Measurements from ENCODE around the gene MLLT3. TPM values are rescaled to one million over a fixed set of nuclear protein-coding genes. Genes with fewer than 3 reads are reported as not detected.

MLLT3 gene
- total and polyA plus RNA-seq, 2 of the 13 experiments (the other 11 are each of a cell fraction or from before 2014, with no cell fraction given): 12.3 to 12.6 TPM

DNA sequence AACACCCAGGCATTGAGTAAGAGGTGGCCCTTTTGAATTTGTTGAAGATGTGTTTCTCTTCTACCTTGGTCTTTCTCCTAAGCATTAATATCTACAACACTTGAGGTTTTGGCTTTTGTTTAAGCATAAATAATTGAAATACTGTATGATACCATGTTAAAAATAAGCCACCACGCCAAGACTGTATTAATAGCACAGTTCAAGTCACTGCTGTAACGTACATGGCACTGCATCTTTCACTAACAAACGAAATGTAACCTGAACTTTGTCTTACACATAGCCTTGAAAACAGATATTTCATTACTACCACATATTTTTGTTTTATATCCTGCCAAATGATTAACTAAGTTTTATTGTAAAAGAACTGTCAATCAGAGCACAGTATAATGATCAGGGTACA is 112.8 kb downstream of the MLLT3 start:
- in situ Hi-C loops (cut with HindIII; ENCODE audit: extremely low pct_ligation_motif_present, low pct_unique_long_range_greater_than_20kb) (no loop called here), intact Hi-C loops (cut with micrococcal nuclease; ENCODE audit: unreplicated experiment) (no loop called here)
- Histone ChIP-seq H3K36me3 (replicated peaks in 1 of 2; ENCODE audit: control insufficient read depth in 1 of 2, insufficient read depth in 2 of 2, low read length in 2 of 2) (no peaks in the 10 kb centered on the region), H3K79me2 (ENCODE audit: insufficient read depth, low read length) (no peaks in the 10 kb centered on the region), H3K4me3 (replicated peaks in 1 of 3; ENCODE audit: insufficient read depth in 1 of 3, low read depth in 2 of 3, low read length in 3 of 3) (no peak overlapping the region), H3K4me1 (ENCODE audit: insufficient read depth, low read length) (peaks cover 9% of the 10 kb centered on the region), H4K20me1 (ENCODE audit: insufficient read depth, low read length) (no peaks in the 10 kb centered on the region), H3K4me2 (ENCODE audit: low read depth, low read length) (no peak overlapping the region), H3K27ac (ENCODE audit: extremely low read length, insufficient read depth, low read length) (no peak overlapping the region), H3K9me3 (ENCODE audit: low read length) (no peaks in the 10 kb centered on the region), H2AFZ (ENCODE audit: low read length) (no peak overlapping the region), H3K27me3 (ENCODE audit: control insufficient read depth in 1 of 2, insufficient read depth in 2 of 2, low read length in 2 of 2) (no peaks in the 10 kb centered on the region), H3K9ac (ENCODE audit: insufficient read depth, low read depth, low read length) (no peak overlapping the region)
- ATAC-seq (no peak), FAIRE-seq (no peak), DNase-seq (ENCODE audit: low spot score) (no peak)
- TF ChIP-seq HDAC1 (CRISPR knock-in tag; IDR thresholded peaks at IDR 0.05) (no peak), ARNTL (CRISPR knock-in tag; IDR thresholded peaks at IDR 0.05) (no peak), SKI (IDR thresholded peaks at IDR 0.05; ENCODE audit: partially characterized antibody) (no peak), ZNF878 (CRISPR knock-in tag; IDR thresholded peaks at IDR 0.05) (no peak), SAP130 (CRISPR knock-in tag; IDR thresholded peaks at IDR 0.05; ENCODE audit: low read depth) (no peak)
- CTCF ChIA-PET (ENCODE audit: low intra/inter-chr PET ratio, low total read pairs): no interaction called here
- 50% methylated on average over 3 of the region's 3 CpGs for WGBS (ENCODE audit: low lambda C conversion rate)
- POLR2A ChIA-PET: no interaction called here
- no TSS peak for BruUV-seq (replicated peaks)

DNA sequence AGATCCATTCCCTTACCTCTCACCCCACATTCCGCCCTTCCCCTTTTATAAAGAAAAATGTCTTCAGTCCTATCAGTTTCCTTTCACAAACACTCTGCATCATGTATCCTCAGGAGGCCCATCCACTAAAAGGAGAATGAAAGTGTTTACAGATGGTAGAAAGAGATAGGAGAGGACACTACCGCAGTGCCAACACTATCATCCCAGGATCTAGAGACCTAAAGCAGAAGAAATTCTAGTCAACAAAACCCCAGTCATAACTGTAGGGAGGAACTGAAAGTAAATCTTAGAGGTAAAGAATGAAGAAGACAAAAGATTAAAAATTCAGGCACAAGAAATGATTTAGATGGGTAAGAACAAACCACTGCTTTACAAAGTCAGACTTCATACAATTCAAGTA is 114.1 kb downstream of the MLLT3 start:
- WGBS (ENCODE audit: low lambda C conversion rate): 55% methylated on average over 2 of the region's 2 CpGs
- intact Hi-C loops (cut with micrococcal nuclease; ENCODE audit: unreplicated experiment): no loop called here
- Histone ChIP-seq H3K4me2 (ENCODE audit: low read depth, low read length) (no peak overlapping the region), H3K9me3 (ENCODE audit: low read length) (no peaks in the 10 kb centered on the region), H3K27me3 (ENCODE audit: control insufficient read depth in 1 of 2, insufficient read depth in 2 of 2, low read length in 2 of 2) (no peaks in the 10 kb centered on the region), H3K4me1 (ENCODE audit: insufficient read depth, low read length) (peaks cover 9% of the 10 kb centered on the region), H3K9ac (ENCODE audit: insufficient read depth, low read depth, low read length) (no peak overlapping the region), H4K20me1 (ENCODE audit: insufficient read depth, low read length) (no peaks in the 10 kb centered on the region), H3K79me2 (ENCODE audit: insufficient read depth, low read length) (no peaks in the 10 kb centered on the region), H3K4me3 (replicated peaks in 1 of 3; ENCODE audit: insufficient read depth in 1 of 3, low read depth in 2 of 3, low read length in 3 of 3) (no peak overlapping the region), H3K36me3 (replicated peaks in 1 of 2; ENCODE audit: control insufficient read depth in 1 of 2, insufficient read depth in 2 of 2, low read length in 2 of 2) (no peaks in the 10 kb centered on the region), H2AFZ (ENCODE audit: low read length) (no peak overlapping the region), H3K27ac (ENCODE audit: extremely low read length, insufficient read depth, low read length) (no peak overlapping the region)
- in situ Hi-C loops (cut with HindIII; ENCODE audit: extremely low pct_ligation_motif_present, low pct_unique_long_range_greater_than_20kb): no loop called here
- no peak for ATAC-seq
- ChIA-PET POLR2A (no interaction called here), CTCF (ENCODE audit: low intra/inter-chr PET ratio, low total read pairs) (no interaction called here)
- no peak for FAIRE-seq
- no peak for DNase-seq (ENCODE audit: low spot score)
- BruUV-seq (replicated peaks): no TSS peak
- TF ChIP-seq, protein P1, sequence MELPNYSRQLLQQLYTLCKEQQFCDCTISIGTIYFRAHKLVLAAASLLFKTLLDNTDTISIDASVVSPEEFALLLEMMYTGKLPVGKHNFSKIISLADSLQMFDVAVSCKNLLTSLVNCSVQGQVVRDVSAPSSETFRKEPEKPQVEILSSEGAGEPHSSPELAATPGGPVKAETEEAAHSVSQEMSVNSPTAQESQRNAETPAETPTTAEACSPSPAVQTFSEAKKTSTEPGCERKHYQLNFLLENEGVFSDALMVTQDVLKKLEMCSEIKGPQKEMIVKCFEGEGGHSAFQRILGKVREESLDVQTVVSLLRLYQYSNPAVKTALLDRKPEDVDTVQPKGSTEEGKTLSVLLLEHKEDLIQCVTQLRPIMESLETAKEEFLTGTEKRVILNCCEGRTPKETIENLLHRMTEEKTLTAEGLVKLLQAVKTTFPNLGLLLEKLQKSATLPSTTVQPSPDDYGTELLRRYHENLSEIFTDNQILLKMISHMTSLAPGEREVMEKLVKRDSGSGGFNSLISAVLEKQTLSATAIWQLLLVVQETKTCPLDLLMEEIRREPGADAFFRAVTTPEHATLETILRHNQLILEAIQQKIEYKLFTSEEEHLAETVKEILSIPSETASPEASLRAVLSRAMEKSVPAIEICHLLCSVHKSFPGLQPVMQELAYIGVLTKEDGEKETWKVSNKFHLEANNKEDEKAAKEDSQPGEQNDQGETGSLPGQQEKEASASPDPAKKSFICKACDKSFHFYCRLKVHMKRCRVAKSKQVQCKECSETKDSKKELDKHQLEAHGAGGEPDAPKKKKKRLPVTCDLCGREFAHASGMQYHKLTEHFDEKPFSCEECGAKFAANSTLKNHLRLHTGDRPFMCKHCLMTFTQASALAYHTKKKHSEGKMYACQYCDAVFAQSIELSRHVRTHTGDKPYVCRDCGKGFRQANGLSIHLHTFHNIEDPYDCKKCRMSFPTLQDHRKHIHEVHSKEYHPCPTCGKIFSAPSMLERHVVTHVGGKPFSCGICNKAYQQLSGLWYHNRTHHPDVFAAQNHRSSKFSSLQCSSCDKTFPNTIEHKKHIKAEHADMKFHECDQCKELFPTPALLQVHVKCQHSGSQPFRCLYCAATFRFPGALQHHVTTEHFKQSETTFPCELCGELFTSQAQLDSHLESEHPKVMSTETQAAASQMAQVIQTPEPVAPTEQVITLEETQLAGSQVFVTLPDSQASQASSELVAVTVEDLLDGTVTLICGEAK (IDR thresholded peaks at IDR 0.05): no peak
- TF ChIP-seq, protein P1 (CRISPR knock-in tag; IDR thresholded peaks at IDR 0.05): no peak
- TF ChIP-seq NFRKB (IDR thresholded peaks at IDR 0.05) (no peak), FOXK2 (IDR thresholded peaks at IDR 0.05) (no peak)

Data from HepG2 (cell line).